OCI-LY3 (cell line): ENCODE data around the gene TGOLN2.

ENCODE experiments used
- H2AFZ ChIP-seq: fragments of 200-600, 300-600 bp; shearing (Covaris generic); 2 replicates; pipeline ENCODE4 v1.6.0; 2014; ENCODE audit warnings: antibody characterized with exemption, low read depth, low read length
- H3K27ac ChIP-seq: fragments of 200-600, 300-600 bp; sonication (generic); 2 replicates; pipeline ENCODE4 v1.5.1; 2014; ENCODE audit warnings: mild to moderate bottlenecking, low read length, moderate library complexity, mixed read lengths
- H3K27me3 ChIP-seq: fragments of 200-600, 300-600 bp; sonication (generic); 2 replicates; pipeline ENCODE4 v1.6.1; 2014; ENCODE audit warnings: low read depth, low read length, mixed read lengths
- H3K36me3 ChIP-seq: fragments of 200-600, 300-600 bp; sonication (generic); replicated peaks from 2 replicates; pipeline ENCODE3; 2014; ENCODE audit warnings: low read depth, low read length, mixed read lengths
- H3K4me1 ChIP-seq: fragments of 300-600, 200-600 bp; sonication (generic); 2 replicates; pipeline ENCODE4 v1.6.1; 2014; ENCODE audit warnings: low read length, mixed read lengths
- H3K4me2 ChIP-seq: fragments of 200-600, 300-600 bp; sonication (generic); 2 replicates; pipeline ENCODE4 v1.6.1; 2014; ENCODE audit warnings: low read length, mixed read lengths
- H3K4me3 ChIP-seq: fragments of 300-600, 200-600 bp; sonication (generic); 2 replicates; pipeline ENCODE4 v1.5.1; 2014; ENCODE audit warnings: antibody characterized with exemption, mild to moderate bottlenecking, low read length, moderate library complexity
- H3K79me2 ChIP-seq: fragments of 300-600, 200-600 bp; shearing (Covaris generic); 2 replicates; pipeline ENCODE4 v1.6.1; 2014; ENCODE audit warnings: mild to moderate bottlenecking, low read length, mixed read lengths
- H3K9ac ChIP-seq: fragments of 300-600, 200-600 bp; shearing (Covaris generic); 2 replicates; pipeline ENCODE4 v1.6.0; 2014; ENCODE audit warnings: mild to moderate bottlenecking, low read length, moderate library complexity
- H3K9me3 ChIP-seq: fragments of 200-600, 300-600 bp; shearing (Covaris generic); 2 replicates; pipeline ENCODE4 v1.6.1; 2014; ENCODE audit warnings: low read length, mixed read lengths; ENCODE audit not compliant: insufficient read depth
- H4K20me1 ChIP-seq: fragments of 200-600, 300-600 bp; sonication (generic); 2 replicates; pipeline ENCODE4 v1.6.1; 2016; ENCODE audit warnings: low read length, mixed read lengths; ENCODE audit not compliant: insufficient read depth
- EZH2phosphoT487 ChIP-seq: fragments of 200-600 bp; shearing (Covaris generic); IDR thresholded peaks from 2 replicates; pipeline ENCODE4 v1.6.1; 2018; ENCODE audit warnings: antibody characterized with exemption, mixed run types, low read depth
- TF ChIP-seq, protein P1 (sequence below): fragments of 200-600, 300-600 bp; sonication (generic); IDR thresholded peaks from 2 replicates; pipeline ENCODE4 v1.5.1; 2014; ENCODE audit warnings: antibody characterized with exemption, low read length, low read depth

Gene TGOLN2

GRCh38 chr2:85327160-85327821 lies 498 bp downstream of the TGOLN2 start:
- Histone ChIP-seq H3K27ac (peak overlapping the region; percentile 84), H3K27me3 (no peaks in the 10 kb centered on the region), H2AFZ (no peak overlapping the region), H4K20me1 (peaks cover 31% of the 10 kb centered on the region), H3K9ac (peak overlapping the region; percentile 99), H3K9me3 (no peaks in the 10 kb centered on the region), H3K79me2 (peaks cover 49% of the 10 kb centered on the region), H3K36me3 (peaks cover 34% of the 10 kb centered on the region), H3K4me3 (peak overlapping the region; percentile 96), H3K4me1 (peaks cover 36% of the 10 kb centered on the region), H3K4me2 (peak overlapping the region; percentile 96)
- TF ChIP-seq EZH2phosphoT487 = no peak
- TF ChIP-seq, protein P1, sequence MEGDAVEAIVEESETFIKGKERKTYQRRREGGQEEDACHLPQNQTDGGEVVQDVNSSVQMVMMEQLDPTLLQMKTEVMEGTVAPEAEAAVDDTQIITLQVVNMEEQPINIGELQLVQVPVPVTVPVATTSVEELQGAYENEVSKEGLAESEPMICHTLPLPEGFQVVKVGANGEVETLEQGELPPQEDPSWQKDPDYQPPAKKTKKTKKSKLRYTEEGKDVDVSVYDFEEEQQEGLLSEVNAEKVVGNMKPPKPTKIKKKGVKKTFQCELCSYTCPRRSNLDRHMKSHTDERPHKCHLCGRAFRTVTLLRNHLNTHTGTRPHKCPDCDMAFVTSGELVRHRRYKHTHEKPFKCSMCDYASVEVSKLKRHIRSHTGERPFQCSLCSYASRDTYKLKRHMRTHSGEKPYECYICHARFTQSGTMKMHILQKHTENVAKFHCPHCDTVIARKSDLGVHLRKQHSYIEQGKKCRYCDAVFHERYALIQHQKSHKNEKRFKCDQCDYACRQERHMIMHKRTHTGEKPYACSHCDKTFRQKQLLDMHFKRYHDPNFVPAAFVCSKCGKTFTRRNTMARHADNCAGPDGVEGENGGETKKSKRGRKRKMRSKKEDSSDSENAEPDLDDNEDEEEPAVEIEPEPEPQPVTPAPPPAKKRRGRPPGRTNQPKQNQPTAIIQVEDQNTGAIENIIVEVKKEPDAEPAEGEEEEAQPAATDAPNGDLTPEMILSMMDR = no peak

DNA sequence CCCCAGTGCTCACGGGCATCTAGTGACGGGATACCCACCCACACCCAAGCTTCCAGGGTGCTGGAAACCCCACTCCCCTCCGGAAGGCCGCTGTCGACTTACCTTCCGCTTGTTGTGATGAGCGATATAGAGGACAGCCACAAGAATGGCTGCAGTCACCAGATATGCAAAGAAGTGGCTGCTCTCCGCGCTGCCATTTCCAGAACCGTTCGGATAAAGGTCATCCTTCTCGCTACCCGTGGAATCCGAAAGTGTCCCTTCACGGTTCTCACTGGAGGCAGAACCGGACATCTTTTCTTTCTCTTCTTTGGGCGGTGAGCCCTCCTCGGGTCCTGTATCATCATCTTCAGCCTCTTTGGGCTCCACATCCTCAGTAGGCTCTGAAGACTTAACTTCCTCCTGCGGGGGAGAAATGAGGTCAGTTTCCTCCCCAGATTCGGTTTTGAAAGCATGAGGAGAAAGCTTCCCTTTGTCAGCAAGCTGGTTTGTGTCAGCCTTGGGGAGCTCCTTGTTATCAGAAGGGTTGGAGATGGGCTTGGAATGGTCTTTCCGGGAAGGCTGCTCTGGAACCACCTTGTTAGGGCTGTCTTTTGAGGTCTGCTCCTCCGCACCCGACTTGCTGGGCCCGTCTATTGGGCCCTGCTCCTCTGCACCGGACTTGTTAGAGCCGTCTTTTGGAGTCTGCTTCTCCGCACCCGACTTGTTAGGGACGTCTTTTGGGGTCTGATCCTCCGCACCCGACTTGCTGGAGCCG lies 1.2 kb downstream of the TGOLN2 start:
- H3K79me2 ChIP-seq = peaks cover 57% of the 10 kb centered on the region
- no peak overlapping the region for H2AFZ ChIP-seq

GRCh38 chr2:85325466-85325811 lies 2.4 kb downstream of the TGOLN2 start:
- H3K36me3 ChIP-seq = peaks cover 53% of the 10 kb centered on the region
- H3K9ac ChIP-seq = 0 out of 2 replicates have a peak overlapping the region, but pooled peaks have one; percentile 99
- peaks cover 20% of the 10 kb centered on the region for H3K4me1 ChIP-seq
- H3K27ac ChIP-seq = no peak overlapping the region
- H3K4me3 ChIP-seq = peak overlapping the region; percentile 96
- peaks cover 68% of the 10 kb centered on the region for H3K79me2 ChIP-seq
- H3K4me2 ChIP-seq = peak overlapping the region; percentile 96
- TF ChIP-seq, protein P1 = no peak
- no peak for TF ChIP-seq EZH2phosphoT487
- H2AFZ ChIP-seq = no peak overlapping the region
- H4K20me1 ChIP-seq = peaks cover 48% of the 10 kb centered on the region
- H3K9me3 ChIP-seq = no peaks in the 10 kb centered on the region
- no peaks in the 10 kb centered on the region for H3K27me3 ChIP-seq

More for the DNA sequence above, 1.2 kb downstream of the TGOLN2 start:
- Histone ChIP-seq H3K4me3 (peak overlapping the region; percentile 96), H3K27me3 (no peaks in the 10 kb centered on the region), H3K27ac (peak overlapping the region; percentile 84), H4K20me1 (peaks cover 38% of the 10 kb centered on the region), H3K9me3 (no peaks in the 10 kb centered on the region), H3K9ac (peak overlapping the region; percentile 99), H3K4me2 (peak overlapping the region; percentile 96), H3K36me3 (peaks cover 41% of the 10 kb centered on the region), H3K4me1 (peaks cover 31% of the 10 kb centered on the region)
- TF ChIP-seq, protein P1 = no peak
- TF ChIP-seq EZH2phosphoT487 = no peak
